Measurements from ENCODE around the gene MYO5A. TPM values are rescaled to one million over a fixed set of nuclear protein-coding genes. Genes with fewer than 3 reads are reported as not detected.

MYO5A gene
- total RNA-seq, 4 donors from 2014 or later: 5.8 to 51.2 (median 10.2) TPM

DNA sequence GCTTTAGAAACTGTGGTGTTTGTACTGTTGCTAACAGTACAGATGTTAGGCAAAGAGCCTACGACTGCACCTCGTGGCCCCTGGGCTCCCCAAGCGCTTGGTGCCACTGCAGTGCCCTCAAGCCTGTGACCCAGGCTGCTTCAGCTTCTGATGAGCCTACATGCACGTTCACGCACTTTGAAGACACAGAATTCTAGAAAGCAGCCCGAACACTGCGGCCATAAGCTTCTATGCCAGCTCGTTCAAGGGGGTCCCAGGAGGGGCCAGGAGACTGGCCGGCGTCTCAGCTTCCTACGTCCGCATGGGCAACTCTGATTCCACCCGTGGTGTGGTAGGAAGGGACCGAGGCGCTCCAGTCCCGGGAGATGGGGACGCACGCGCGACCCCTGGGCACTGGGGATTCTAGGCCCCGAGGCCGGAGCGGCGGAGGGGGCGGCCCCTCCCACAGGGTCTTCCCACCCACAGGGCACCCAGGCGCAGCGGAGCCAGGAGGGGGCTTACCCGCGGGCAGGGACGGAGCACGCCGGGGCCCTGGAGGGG lies 233.7 kb downstream of the MYO5A start:
- Histone ChIP-seq H3K36me3 (no peaks in the 10 kb centered on the region), H3K4me3 (peak overlapping the region; percentile 56 to 72 (median 65)), H3K4me1 (peaks cover 4 to 5% of the 10 kb centered on the region in 2 donors), H3K9me3 (no peaks in the 10 kb centered on the region), H3K27me3 (no peaks in the 10 kb centered on the region), H3K27ac (peak overlapping the region; percentile 48 to 75 (median 66))
- intact Hi-C loops (cut with DNase I; ENCODE audit: low total_unique reads): no loop called here
- in situ Hi-C loops (cut with MboI; ENCODE audit: low sequenced_read_pairs in 4 of 4): no loop called here
- ATAC-seq (peak in 1 of 2 donors; percentile 17), DNase-seq (no peak)
- TF ChIP-seq POLR2A (IDR thresholded peaks at IDR 0.05): no peak
- TF ChIP-seq, protein P1, sequence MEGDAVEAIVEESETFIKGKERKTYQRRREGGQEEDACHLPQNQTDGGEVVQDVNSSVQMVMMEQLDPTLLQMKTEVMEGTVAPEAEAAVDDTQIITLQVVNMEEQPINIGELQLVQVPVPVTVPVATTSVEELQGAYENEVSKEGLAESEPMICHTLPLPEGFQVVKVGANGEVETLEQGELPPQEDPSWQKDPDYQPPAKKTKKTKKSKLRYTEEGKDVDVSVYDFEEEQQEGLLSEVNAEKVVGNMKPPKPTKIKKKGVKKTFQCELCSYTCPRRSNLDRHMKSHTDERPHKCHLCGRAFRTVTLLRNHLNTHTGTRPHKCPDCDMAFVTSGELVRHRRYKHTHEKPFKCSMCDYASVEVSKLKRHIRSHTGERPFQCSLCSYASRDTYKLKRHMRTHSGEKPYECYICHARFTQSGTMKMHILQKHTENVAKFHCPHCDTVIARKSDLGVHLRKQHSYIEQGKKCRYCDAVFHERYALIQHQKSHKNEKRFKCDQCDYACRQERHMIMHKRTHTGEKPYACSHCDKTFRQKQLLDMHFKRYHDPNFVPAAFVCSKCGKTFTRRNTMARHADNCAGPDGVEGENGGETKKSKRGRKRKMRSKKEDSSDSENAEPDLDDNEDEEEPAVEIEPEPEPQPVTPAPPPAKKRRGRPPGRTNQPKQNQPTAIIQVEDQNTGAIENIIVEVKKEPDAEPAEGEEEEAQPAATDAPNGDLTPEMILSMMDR (IDR thresholded peaks at IDR 0.05 in 4 of 5, conservative IDR thresholded peaks at IDR 0.05 in 1 of 5): no peak

DNA sequence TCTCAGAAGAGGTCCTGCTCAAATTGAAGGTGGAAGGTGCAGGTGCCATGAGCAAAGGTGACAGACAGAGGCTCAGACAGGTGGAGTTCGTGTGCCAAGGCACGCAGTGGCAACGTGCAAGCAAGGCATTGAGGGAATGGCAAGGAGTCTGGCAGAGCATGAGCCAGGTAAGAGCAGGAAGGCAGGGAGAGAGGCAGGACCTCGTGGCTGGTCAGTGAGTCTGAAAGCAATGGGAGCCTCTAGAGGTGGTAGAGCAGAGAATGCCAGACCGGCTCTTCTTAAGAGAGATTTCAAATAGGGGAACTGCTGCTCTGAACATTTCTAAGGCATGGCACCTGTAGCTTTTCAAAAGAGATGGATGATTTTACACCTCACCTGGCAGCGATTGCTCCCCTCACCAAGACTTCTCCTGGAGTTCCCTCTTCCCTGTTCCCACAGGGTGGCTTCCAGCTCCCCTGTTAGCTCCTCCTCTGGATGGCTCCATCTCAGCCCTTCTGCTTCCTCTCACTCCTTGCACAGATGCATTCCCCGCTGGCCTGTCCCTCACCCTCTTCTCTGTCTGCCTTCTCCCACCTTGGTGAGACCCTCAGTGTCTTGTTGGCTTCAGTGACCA lies 235.8 kb downstream of the MYO5A start:
- no peak overlapping the region for H3K4me3 ChIP-seq
- ATAC-seq (no peak), DNase-seq (no peak)
- no peaks in the 10 kb centered on the region for H3K9me3 ChIP-seq
- peaks cover 4 to 5% of the 10 kb centered on the region in 2 donors for H3K4me1 ChIP-seq
- no peak overlapping the region for H3K27ac ChIP-seq
- intact Hi-C loops (cut with DNase I; ENCODE audit: low total_unique reads): no loop called here
- no peaks in the 10 kb centered on the region for H3K36me3 ChIP-seq
- H3K27me3 ChIP-seq: no peaks in the 10 kb centered on the region
- TF ChIP-seq, protein P1 (IDR thresholded peaks at IDR 0.05 in 4 of 5, conservative IDR thresholded peaks at IDR 0.05 in 1 of 5): no peak
- in situ Hi-C loops (cut with MboI; ENCODE audit: low sequenced_read_pairs in 4 of 4): no loop called here

DNA sequence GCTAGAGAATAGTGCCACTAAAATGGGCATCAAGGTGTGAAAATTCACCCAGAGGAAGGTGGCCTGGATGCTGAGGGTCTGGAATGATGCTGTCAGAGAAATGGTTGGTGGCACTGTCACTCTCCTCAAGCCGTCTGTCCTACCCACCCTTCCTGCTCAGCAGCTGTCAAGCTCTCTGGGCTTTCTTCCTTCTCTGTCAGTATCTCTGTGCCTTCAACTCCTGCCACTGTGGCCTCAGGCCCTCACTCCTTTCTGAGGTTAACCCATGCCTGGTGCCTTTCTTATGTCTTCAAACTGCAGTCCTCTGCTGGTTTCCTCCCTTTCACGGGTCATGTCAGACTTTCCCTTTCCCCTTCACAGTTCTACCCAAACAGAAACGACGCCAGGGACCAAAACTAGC lies 237.5 kb downstream of the MYO5A start:
- ATAC-seq (no peak), DNase-seq (no peak)
- Histone ChIP-seq H3K9me3 (no peaks in the 10 kb centered on the region), H3K36me3 (no peaks in the 10 kb centered on the region), H3K4me3 (no peak overlapping the region), H3K4me1 (peaks cover 4 to 5% of the 10 kb centered on the region in 2 donors), H3K27me3 (no peaks in the 10 kb centered on the region), H3K27ac (no peak overlapping the region)
- TF ChIP-seq, protein P1 (IDR thresholded peaks at IDR 0.05 in 4 of 5, conservative IDR thresholded peaks at IDR 0.05 in 1 of 5): no peak
- TF ChIP-seq POLR2A (IDR thresholded peaks at IDR 0.05): no peak
- in situ Hi-C loops (cut with MboI; ENCODE audit: low sequenced_read_pairs in 4 of 4): no loop called here
- intact Hi-C loops (cut with DNase I; ENCODE audit: low total_unique reads): no loop called here

DNA sequence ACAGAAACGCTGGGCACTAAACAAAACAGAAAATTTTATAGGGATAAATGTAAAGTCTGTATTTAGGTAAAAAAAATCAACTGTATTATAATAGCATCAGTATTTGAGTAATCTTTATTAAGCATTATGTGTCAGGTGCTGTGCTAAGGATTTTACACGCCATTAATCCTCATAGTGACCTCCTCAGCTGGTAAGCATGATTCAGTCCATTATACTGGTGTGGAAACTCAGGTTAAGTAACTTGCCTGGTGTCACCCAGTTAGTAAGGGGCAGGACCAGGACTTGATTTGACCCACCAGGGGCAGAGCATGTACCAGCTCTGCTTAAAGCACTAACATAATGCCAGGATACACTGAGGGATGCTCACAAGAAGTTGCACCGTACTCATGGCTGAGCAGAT lies 237.9 kb downstream of the MYO5A start:
- in situ Hi-C loops (cut with MboI; ENCODE audit: low sequenced_read_pairs in 4 of 4): no loop called here

More for the DNA sequence above, 237.9 kb downstream of the MYO5A start:
- ATAC-seq (no peak), DNase-seq (no peak)
- H3K4me1 ChIP-seq: peaks cover under 1 to 4% of the 10 kb centered on the region in 2 donors
- no peak overlapping the region for H3K4me3 ChIP-seq
- no peaks in the 10 kb centered on the region for H3K9me3 ChIP-seq
- no peak overlapping the region for H3K27ac ChIP-seq
- TF ChIP-seq POLR2A (IDR thresholded peaks at IDR 0.05): no peak
- TF ChIP-seq, protein P1 (IDR thresholded peaks at IDR 0.05 in 4 of 5, conservative IDR thresholded peaks at IDR 0.05 in 1 of 5): no peak
- H3K36me3 ChIP-seq: no peaks in the 10 kb centered on the region
- intact Hi-C loops (cut with DNase I; ENCODE audit: low total_unique reads): no loop called here
- H3K27me3 ChIP-seq: no peaks in the 10 kb centered on the region

Measured in gastrocnemius medialis (tissue), 4 donors.